ENCODE results near the gene RB1. TPM values are rescaled to one million over a fixed set of nuclear protein-coding genes. Genes with fewer than 3 reads are reported as not detected.

RB1 gene
- total RNA-seq, 2 donors from 2014 or later: 28.5 TPM

DNA sequence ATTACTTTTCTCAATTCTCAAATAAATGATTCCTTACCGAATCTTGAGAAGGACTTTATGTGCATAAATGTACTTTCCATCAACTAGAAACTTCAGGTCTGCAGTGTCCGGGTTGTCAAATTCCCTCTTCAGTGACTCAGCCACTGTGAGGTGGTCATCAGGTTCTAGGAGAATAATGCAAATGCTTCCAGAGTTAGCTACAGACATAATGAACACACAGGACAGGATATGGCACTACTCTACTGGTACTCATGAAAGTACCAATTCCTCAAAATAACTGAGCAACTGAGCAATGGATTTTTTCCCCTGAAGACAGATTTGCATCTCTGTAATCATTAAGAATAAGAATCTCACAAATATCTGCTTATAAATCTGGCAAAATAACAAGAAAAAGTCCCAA is 198.2 kb downstream of the RB1 start:
- Histone ChIP-seq H3K27ac (no peak overlapping the region), H3K9ac (ENCODE audit: low read depth in 2 of 2, low read length in 2 of 2) (no peak overlapping the region)

DNA sequence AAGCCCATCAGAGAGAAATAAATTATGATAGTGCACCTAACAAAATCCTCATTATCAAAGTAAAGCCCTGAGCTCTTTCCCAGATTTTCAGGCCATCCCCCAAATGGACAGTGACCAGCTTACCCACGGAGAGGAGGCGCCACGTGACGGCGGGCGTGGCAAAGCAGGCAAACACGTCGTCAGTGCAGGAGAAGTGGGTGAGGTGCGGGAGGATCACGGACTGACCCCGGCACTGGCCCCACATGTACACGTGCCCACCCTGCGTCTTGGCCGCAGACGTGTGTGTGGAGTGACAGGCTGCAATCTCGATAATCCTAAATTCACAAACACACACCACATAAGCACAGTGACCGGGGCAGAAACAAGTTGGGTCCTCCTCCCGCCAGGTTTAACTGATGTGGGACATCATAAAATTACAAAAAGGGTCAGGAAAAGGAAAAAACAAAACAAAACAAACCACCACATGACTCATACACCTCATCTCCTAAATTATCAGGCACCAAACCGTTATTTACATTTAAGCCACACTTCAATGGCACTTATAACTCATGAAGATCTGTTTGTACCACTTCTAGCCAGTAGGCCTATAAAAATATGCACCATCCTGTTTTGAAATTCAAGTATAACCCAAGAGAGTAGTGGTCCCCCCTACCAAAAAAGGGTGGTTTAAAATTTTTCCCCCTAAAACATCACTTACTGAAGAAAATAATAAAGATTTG is 199.2 kb downstream of the RB1 start:
- Histone ChIP-seq H3K27ac (no peak overlapping the region), H3K36me3 (no peaks in the 10 kb centered on the region), H3K9ac (ENCODE audit: low read depth in 2 of 2, low read length in 2 of 2) (no peak overlapping the region), H3K4me1 (no peaks in the 10 kb centered on the region), H3K9me3 (no peaks in the 10 kb centered on the region), H3K27me3 (no peaks in the 10 kb centered on the region), H3K4me3 (no peak overlapping the region)
- intact Hi-C loops (cut with DNase I): no loop called here
- TF ChIP-seq, protein P1, sequence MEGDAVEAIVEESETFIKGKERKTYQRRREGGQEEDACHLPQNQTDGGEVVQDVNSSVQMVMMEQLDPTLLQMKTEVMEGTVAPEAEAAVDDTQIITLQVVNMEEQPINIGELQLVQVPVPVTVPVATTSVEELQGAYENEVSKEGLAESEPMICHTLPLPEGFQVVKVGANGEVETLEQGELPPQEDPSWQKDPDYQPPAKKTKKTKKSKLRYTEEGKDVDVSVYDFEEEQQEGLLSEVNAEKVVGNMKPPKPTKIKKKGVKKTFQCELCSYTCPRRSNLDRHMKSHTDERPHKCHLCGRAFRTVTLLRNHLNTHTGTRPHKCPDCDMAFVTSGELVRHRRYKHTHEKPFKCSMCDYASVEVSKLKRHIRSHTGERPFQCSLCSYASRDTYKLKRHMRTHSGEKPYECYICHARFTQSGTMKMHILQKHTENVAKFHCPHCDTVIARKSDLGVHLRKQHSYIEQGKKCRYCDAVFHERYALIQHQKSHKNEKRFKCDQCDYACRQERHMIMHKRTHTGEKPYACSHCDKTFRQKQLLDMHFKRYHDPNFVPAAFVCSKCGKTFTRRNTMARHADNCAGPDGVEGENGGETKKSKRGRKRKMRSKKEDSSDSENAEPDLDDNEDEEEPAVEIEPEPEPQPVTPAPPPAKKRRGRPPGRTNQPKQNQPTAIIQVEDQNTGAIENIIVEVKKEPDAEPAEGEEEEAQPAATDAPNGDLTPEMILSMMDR (IDR thresholded peaks at IDR 0.05): no peak
- DNase-seq: no peak

More for the DNA sequence above, 198.2 kb downstream of the RB1 start:
- intact Hi-C loops (cut with DNase I): no loop called here
- Histone ChIP-seq H3K36me3 (no peaks in the 10 kb centered on the region), H3K4me1 (no peaks in the 10 kb centered on the region), H3K27me3 (no peaks in the 10 kb centered on the region), H3K4me3 (no peak overlapping the region), H3K9me3 (no peaks in the 10 kb centered on the region)
- no peak for DNase-seq
- TF ChIP-seq, protein P1 (IDR thresholded peaks at IDR 0.05): no peak

DNA sequence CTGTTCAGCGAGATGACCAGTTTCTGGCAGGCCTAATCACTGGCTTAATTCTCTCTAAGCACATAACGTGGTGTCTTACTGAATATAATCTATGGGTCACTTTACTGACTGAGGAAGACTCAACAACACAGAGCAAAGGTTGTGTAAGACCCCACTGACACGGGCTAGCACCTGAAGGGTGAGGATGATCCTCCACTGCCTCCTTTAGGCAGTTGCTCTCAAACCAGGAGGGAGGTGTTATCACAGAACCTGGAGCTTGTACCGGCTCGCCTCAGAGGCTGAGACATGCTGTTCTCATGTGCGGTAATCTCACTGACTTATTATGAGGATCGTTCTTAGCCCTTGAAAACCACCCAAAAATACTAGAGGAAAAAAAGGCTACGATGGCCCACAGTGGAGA is 201.1 kb downstream of the RB1 start:
- intact Hi-C loops (cut with DNase I): no loop called here
- TF ChIP-seq, protein P1 (IDR thresholded peaks at IDR 0.05): no peak
- H3K36me3 ChIP-seq: no peaks in the 10 kb centered on the region
- no peak overlapping the region for H3K27ac ChIP-seq
- no peak for DNase-seq
- no peak overlapping the region for H3K4me3 ChIP-seq
- no peaks in the 10 kb centered on the region for H3K9me3 ChIP-seq
- no peak overlapping the region for H3K9ac ChIP-seq (ENCODE audit: low read depth in 2 of 2, low read length in 2 of 2)
- H3K27me3 ChIP-seq: no peaks in the 10 kb centered on the region
- H3K4me1 ChIP-seq: no peaks in the 10 kb centered on the region

DNA sequence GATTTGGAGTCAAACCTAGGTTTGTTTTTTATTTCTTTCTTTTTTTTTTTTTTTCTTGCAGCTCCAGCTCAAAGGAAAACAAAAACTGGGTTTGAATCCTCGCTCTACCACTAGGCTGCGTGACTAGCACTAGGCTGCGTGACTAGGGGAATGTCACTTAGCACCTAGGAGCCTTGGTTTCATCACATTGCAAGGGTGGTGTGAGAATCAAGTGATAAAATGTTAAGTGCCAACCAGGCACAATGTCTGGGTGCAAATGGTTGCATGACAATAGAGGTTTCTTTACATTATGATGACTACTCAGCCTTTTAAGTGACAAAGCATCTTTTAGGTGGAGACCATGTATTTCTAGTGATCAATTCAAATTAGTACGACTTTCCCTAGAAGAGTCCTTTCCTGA is 201.5 kb downstream of the RB1 start:
- DNase-seq: no peak
- Histone ChIP-seq H3K27ac (peak overlapping the region; percentile 6), H3K9me3 (no peaks in the 10 kb centered on the region), H3K4me3 (no peak overlapping the region), H3K27me3 (no peaks in the 10 kb centered on the region), H3K4me1 (no peaks in the 10 kb centered on the region), H3K9ac (ENCODE audit: low read depth in 2 of 2, low read length in 2 of 2) (no peak overlapping the region), H3K36me3 (no peaks in the 10 kb centered on the region)
- intact Hi-C loops (cut with DNase I): no loop called here
- TF ChIP-seq, protein P1 (IDR thresholded peaks at IDR 0.05): no peak

DNA sequence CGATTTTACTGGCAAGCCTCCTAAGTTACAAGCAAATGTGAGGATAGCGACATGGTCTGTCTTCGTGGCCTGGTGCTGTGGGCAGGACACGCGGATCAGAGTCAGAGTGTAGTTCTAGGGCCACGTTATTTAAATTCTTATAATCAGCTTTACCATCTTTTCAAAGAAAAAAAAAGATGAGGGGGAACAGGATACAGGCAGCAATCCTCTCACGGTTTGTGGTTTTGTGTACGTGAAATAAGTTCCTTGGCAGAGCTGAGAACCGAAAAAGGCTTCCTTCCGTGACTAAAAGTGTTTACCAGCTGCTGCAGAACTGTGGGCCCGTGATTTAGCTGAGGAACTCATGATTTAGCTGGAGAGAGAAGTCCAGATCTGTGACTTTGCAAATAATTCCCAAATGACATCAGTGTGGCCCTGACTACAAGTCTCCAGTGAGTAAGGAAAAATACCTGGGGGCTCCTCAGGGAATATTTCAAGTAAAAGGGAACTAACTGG is 202.1 kb downstream of the RB1 start:
- no peaks in the 10 kb centered on the region for H3K4me1 ChIP-seq
- H3K27me3 ChIP-seq: no peaks in the 10 kb centered on the region
- H3K36me3 ChIP-seq: no peaks in the 10 kb centered on the region
- TF ChIP-seq, protein P1 (IDR thresholded peaks at IDR 0.05): no peak
- H3K4me3 ChIP-seq: no peak overlapping the region
- intact Hi-C loops (cut with DNase I): no loop called here
- no peak overlapping the region for H3K9ac ChIP-seq (ENCODE audit: low read depth in 2 of 2, low read length in 2 of 2)
- H3K9me3 ChIP-seq: no peaks in the 10 kb centered on the region
- DNase-seq: no peak
- H3K27ac ChIP-seq: peak overlapping the region; percentile 43

Data from colonic mucosa (tissue), 4 donors.